Medulla oblongata (tissue), 1 donor: ENCODE data around the gene TEKT1.

Source experiments
- DNase-seq: peaks from one replicate; pipeline ENCODE4 v3.0.0-alpha.2; 2015; ENCODE audit errors: extremely low spot score

The TEKT1 gene

DNA sequence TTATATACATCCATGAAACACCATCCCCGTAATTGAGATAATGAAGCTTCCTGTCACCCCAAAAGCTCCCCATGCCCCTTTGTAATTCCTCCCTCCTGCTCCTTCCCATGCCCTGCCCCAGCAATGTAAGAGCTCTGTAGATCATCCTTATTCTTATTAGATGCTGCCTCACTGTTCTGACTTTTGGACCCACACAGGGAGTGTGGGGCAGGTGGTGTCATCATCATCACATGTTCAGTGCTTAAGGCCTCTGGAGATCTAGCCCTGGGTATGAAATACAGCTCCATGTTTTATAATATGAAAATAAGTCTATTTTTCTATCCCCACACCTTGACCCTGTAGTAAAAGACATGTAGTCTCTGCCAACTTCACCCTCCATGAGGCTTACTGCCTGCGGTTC, 73.8 kb downstream of the TEKT1 start:
- no peak for DNase-seq

DNA sequence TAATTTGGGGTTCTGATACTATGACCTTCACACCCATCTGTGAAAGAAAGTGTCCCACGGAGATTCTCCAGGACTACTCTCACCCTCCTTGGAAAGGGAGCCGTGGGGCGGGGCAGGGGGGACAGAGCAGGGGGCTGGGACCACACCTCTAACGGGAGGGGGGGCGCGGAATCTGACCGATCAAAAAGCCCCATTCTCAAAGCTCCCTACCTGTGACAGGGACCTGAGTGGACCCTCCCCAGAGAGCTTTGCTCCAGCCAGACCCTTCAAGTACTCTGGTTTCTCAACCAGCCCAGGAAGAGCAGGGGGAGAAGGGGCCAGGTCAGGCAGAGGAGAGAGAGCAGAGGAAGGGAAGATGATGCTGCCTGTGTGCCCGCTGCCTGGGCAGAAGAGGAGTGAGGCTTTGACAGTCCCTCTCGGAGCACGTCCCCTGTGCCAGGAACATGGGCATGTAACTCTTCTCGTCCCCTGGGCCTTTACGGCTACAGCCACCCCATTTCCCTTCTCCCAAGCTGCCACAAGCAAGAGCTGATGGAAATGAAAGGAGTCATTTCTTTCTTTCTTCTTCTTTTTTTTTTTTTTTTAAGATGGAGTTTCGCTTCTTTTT, 75.0 kb downstream of the TEKT1 start:
- no peak for DNase-seq

DNA sequence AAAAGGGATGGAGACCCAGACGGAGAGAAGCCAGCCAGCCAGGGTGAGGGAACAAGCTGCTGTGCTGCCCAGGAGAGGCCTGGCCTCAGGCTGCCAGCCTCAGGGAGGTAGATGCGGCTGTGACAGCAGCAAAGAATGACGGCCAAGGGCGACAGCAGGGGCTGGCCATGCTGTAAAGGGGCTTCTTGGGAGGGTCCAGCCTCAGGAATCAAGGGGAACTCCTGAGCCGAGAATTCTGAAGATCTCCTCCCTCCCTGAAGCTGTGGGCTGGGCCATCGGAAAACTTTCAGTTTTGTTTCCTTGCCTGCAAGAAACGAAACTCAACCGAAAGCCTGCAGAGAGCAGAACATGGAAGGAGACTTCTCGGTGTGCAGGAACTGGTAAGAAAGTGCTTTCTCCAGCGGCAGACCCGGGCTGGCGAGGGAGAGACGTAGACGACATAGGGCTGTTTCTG, 75.8 kb downstream of the TEKT1 start, which contains the start of gene XAF1:
Gene XAF1, plus strand, starts transcription at position 316 of the 454 bp plus-strand sequence. Its CDS starts 33 bp downstream, at position 349.
- DNase-seq = peak; percentile 72

DNA sequence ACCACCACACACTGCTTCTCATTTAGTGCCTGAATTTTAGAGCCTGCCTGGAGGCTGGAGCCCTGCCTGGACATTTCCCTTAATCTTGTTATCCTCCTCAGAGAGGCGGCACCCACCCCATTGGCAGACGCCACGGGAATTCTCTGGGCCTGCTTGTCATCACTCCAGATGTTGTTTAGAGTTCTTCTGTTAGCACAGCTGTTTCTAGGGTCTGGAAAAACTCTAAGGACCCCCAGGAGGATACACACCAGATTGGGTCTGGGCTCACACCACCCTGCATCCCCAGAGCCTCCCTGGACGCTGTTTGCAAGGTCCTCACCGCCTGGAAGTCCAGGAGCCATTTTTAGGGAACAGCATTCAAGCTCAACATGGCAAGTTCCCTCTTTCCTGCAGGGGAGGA, 76.2 kb downstream of the TEKT1 start:
- DNase-seq = no peak

DNA sequence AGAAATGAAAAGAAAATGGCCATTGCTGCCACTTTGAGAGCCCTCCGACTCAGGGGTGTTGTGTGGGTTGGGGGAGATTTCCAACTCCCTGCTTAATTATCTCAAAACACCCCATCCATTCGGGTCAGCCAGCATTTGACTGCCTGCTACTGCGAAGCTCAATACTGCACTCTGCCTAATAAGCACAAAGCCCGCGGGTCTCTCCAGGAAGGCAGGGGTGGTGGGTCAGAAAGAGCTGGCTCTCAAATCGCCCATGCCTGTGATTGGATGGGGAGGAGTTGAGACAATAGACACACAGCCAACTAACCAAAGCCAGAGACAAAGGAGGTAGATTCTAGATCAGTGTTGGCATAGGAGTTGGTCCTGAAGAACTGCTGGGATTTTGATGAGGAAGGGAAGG, 78.0 kb downstream of the TEKT1 start:
- DNase-seq = no peak

DNA sequence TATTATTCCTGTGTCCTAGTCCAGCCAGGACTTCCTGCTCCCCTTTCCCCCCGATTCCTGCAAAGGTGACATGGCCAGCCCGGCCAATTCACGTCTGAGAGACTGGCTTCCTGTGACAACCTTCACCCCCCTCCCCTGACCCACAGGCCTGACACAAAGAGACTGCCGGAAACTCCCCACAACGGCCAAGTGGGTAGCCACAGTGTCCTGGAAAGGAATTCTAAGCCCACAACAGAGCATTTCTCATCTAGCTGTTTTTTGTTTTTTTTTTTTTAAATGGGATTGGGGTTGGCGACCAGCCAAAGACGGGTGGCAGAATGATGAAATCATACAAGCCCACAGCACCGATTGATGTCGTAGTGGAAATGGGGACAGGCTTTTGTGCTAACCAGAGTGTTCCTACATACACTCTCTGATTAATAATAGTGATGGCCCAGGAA, 78.5 kb downstream of the TEKT1 start:
- DNase-seq = peak; percentile 33

DNA sequence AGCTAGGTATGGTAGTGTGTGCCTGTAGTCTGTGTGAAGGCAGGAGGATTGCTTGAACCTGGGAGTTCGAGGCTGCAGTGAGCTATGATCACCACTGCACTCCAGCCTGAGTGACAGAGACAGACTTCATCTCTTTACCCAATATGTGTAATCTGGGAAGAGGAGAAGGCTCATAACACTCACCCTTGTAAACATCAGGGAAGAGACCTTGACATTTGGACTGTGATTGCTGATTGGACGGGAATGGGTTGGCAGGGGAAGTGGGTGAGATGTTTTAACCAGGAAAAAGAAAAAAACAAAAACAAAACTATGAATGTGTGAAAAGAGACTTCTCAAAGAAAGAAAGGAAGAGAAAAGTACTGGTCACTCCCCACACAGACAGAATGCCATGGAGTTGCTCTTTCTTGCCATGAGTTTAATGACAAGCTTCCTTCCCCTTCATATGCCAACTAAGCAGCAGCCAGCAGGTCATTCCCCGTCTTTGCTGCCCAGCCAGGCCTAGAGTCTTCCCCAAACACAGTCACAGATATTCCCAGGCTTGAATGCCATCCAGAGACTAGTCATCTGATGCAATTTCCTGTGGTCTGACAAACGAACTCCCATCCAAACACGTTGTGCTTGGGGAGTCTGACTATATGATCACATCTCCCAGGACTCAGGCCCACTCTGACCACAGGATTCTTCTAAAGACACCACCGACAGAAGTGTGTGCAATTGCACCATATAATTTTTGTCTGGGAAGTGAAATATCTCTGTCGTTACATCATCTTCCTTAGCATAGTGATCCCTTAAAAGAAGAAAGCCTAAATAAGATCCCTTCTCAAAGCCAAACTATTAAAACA, 79.2 kb downstream of the TEKT1 start:
- DNase-seq = peak; percentile 63

DNA sequence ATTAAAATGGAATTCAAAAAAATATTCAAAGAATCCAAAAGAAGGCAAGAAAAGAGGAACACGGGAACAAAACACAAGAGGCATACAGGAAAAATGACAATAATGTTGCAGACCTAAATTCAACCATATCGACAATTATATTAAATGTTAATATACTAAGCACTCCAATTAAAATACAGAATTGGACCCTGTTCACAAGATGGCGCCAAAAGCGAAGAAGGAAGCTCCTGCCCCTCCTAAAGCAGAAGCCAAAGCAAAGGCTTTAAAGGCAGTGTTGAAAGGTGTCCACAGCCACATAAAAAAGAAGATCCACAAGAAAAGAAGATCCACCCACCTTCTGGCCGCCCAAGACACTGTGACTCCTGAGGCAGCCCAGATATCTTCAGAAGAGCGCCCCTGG, 82.0 kb downstream of the TEKT1 start:
- no peak for DNase-seq

DNA sequence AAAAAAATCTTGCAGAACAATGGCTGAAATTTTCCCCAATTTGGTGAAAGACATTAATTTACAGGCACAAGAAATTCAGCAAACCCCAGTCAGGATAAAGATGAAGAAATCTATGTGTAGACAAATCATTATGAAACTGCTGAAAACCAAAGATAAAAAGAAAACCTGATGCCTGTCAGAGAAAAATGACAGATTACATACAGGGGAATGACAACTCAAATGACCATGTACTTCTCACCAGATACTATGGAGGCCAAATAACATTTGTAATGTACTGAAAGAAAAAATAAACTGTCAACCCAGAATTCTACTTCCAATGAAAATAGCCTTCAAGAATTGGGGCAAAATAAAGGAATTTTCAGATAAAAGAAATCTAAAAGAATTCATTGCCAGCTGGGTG, 82.9 kb downstream of the TEKT1 start:
- no peak for DNase-seq
